NCI-H2107 treated with DMSO at 0.1 percent for 48 hours (cell line): ENCODE data around the gene PGPEP1.

Experiments used
- DNase-seq: peaks from one replicate; lab custom pipeline; 2025; ENCODE audit not compliant: unreplicated experiment; lab: John Stamatoyannopoulos, UW

Gene PGPEP1

DNA sequence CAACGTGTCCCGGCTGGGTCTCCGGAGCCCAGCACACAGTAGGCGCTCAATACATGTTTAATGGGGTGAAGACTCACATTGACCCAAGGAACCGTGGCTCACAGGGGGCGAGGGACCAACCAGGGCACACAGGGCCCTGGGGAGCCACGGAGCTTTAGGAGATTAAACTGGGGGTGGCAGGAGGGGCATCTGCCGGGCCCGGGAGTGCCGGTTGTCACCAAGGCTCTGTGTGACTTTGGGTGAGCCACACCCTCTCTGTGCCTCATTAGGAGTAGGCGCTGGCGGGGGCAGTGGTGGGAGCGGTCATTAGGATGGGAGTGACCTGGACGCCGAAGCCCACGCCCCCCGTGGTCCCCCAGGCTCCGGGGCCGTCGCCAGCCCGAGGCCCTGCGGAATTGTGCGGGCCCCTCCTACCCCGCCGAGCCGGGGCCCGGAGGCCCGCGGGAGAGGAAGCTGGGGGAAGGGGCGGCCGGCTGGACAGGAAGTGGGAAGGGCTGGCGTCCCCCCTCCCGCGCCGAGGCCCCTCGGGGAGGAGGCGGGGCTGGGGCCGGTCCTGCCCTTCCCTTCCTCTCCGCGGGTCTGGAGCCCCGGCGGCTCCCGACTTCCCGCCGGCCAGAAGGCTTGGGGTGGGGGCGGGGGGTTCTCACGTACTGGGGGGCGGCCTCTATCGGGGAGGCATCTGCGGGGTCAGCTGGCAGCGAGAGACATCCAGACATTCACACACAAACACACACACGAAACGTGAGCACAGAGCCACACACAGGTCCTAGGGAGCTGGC, 77.0 kb downstream of the PGPEP1 start:
- no peak for DNase-seq

GRCh38 chr19:18418029-18418482, 77.7 kb downstream of the PGPEP1 start:
- no peak for DNase-seq

DNA sequence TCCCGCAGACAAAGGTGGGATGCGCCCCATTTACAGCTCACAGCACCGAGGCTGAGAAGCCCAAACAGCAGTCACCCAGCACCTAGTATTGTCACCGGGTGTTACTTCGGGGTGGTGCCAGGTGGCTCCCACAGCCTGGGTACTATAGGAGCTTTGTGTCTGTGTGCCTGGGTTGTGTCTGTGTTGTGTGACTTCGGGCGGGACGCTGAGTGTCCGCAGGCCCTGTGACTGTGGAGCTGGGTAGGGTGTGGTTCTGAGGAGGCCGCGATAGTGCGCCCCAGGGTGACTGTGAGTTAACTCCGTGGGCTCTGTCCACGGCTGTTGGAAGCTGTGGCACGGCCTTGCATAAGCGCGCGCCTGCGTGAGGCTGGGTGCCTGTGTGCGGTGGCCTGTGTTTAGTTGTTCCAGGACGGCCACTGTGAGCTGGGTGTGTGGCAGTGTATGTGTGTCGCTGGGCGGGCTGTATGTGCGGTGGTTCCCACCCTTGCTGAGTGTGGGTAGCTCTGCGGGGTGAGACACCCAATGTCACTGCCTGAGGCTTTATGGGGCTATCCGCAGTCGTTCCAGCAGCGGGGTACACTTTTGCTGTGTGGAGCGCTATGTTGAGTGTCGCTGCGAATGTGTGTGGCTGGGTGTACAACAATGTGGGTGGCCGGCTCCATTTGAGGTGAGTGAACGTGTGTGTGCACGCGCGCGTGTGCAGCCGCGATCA, 78.2 kb downstream of the PGPEP1 start:
- no peak for DNase-seq

DNA sequence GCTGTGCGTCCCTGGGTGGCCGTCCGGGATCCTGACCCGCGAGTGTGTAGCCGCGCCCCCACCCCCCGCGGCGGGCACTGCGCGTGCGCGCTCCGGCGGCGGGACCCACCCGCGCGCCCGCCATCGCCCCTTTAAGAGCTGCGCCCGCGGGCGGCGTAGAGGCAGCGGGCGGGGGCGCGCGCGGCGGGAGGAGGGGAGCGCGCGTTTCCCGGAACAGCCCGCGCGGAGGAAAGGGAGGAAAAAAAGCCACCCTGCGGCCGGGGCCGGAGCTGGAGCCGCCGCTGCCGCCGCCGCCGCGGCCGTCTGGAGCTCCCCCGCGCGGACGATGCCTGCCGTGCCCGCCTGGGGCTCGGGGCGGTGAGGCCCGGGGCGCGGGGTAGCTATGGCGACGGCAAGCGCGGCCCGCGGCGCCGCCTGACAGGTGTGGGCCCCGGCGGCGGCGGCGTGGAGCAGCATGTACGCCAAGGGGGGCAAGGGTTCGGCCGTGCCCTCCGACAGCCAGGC, 78.8 kb downstream of the PGPEP1 start, which contains the start of gene SSBP4:
TSS of gene SSBP4 (plus strand) at position 204 of the 504 bp plus-strand sequence. CDS start at position 455, 251 bp downstream.
- DNase-seq: peak; percentile 17
